A549 (cell line): ENCODE results near the gene ANGPT4. TPM values are rescaled to one million over a fixed set of nuclear protein-coding genes. Genes with fewer than 3 reads are reported as not detected.
A peak's percentile ranks its signal among the peaks of the same experiment; 100 is the strongest.

Experiments used
- ATAC-seq, 2 experiments: fragments of 200-7000 bp in 1 of 2; fragments of >200 bp in 1 of 2; cut with Nextera tagmentation in 1 of 2; cut with Tn5 transposase in 1 of 2; 3 replicates each; pipeline versions ENCODE4 v1.8.0 to v1.9.1; 2018 to 2020; ENCODE audit warnings: mild to moderate bottlenecking in 1 of 2, moderate library complexity in 1 of 2
- CTCF ChIA-PET: fragments of 300-600 bp; sonication (Branson Sonifier 250); formaldehyde crosslinking; extraction: SDS; loops from one replicate; lab custom pipeline; 2021; ENCODE audit warnings: antibody characterized with exemption, inconsistent platforms; lab: Yijun Ruan, JAX
- POLR2A ChIA-PET: fragments of 350-600 bp; formaldehyde crosslinking; extraction: SDS; loops from one replicate; lab custom pipeline; 2021; ENCODE audit warnings: antibody characterized with exemption, inconsistent platforms; lab: Yijun Ruan, JAX
- DNase-seq, 2 experiments: peaks; one replicate each; pipeline versions ENCODE4 v3.0.0 to v3.0.0-alpha.2; 2011 to 2016; ENCODE audit warnings: low read depth in 1 of 2, low spot score in 1 of 2
- FAIRE-seq: peaks from 2 replicates; lab custom pipeline; 2011; peaks lifted over from hg19 to GRCh38; lab: Jason Lieb, UNC
- H3K27ac ChIP-seq, 2 experiments: fragments of >200 bp; sonication (Bioruptor Twin); formaldehyde crosslinking; 3 replicates each; pipeline ENCODE4 v1.5.1; 2016 to 2017
- H3K4me1 ChIP-seq: fragments of >200 bp; sonication (Bioruptor Twin); formaldehyde crosslinking; 3 replicates; pipeline ENCODE4 v1.6.1; 2016
- H3K4me2 ChIP-seq: fragments of >200 bp; sonication (Bioruptor Twin); formaldehyde crosslinking; 3 replicates; pipeline ENCODE4 v1.6.1; 2016
- H3K4me3 ChIP-seq: fragments of >200 bp; sonication (Bioruptor Twin); formaldehyde crosslinking; 3 replicates; pipeline ENCODE4 v1.5.1; 2016
- H3K9me3 ChIP-seq: fragments of >200 bp; sonication (Bioruptor Twin); formaldehyde crosslinking; 3 replicates; pipeline ENCODE4 v1.6.1; 2016
- CBX8 ChIP-seq: fragments of 200-600 bp; sonication (generic); IDR thresholded peaks from 2 replicates; pipeline ENCODE4 v1.6.1; 2016
- CHD2 ChIP-seq: fragments of 150-350 bp; IDR thresholded peaks from 2 replicates; pipeline ENCODE4 v1.6.1; 2014; ENCODE audit warnings: low read length; ENCODE audit not compliant: partially characterized antibody
- CHD4 ChIP-seq: fragments of 200-600 bp; sonication (generic); IDR thresholded peaks from 2 replicates; pipeline ENCODE4 v1.6.1; 2016; ENCODE audit warnings: antibody characterized with exemption, mild to moderate bottlenecking, borderline replicate concordance
- HOXA7 ChIP-seq: fragments of 250-450 bp; sonication (Bioruptor Pico); IDR thresholded peaks from 2 replicates; pipeline ENCODE4 v1.5.0; 2020; ENCODE audit warnings: mild to moderate bottlenecking, moderate library complexity
- KDM1A ChIP-seq: fragments of 200-600 bp; sonication (generic); IDR thresholded peaks from 2 replicates; pipeline ENCODE4 v1.6.1; 2016; ENCODE audit warnings: low read depth, mild to moderate bottlenecking
- MAFK ChIP-seq: fragments of 450-650 bp; IDR thresholded peaks from 2 replicates; pipeline ENCODE4 v1.6.1; 2014; ENCODE audit not compliant: partially characterized antibody
- MAZ ChIP-seq: fragments of 150-350 bp; IDR thresholded peaks from 2 replicates; pipeline ENCODE4 v1.6.1; 2014; ENCODE audit warnings: antibody characterized with exemption, low read depth, low read length, borderline replicate concordance
- MYC ChIP-seq: IDR thresholded peaks from 2 replicates; pipeline ENCODE4 v1.6.1; 2012; ENCODE audit warnings: mild to moderate bottlenecking, inconsistent platforms, low read length, improper control_type of control experiment, borderline replicate concordance
- NR3C1 ChIP-seq: fragments of >200 bp; sonication (Bioruptor Twin); formaldehyde crosslinking; IDR thresholded peaks from 3 replicates; pipeline ENCODE4 v1.6.1; 2017
- POLR2A ChIP-seq: IDR thresholded peaks from 2 replicates; pipeline ENCODE4 v1.6.1; 2012; ENCODE audit warnings: mild to moderate bottlenecking, low read length
- RAD21 ChIP-seq, 2 experiments: fragments of >200 bp in 1 of 2; sonication (Bioruptor Twin) in 1 of 2; formaldehyde crosslinking in 1 of 2; IDR thresholded peaks in 1 of 2; conservative IDR thresholded peaks in 1 of 2; 2 replicates in 1 of 2; 3 replicates in 1 of 2; pipeline ENCODE4 v1.6.1; 2012 to 2018; ENCODE audit warnings: inconsistent platforms in 1 of 2
- RNF2 ChIP-seq: fragments of 200-600 bp; sonication (generic); IDR thresholded peaks from 2 replicates; pipeline ENCODE4 v1.6.1; 2016; ENCODE audit warnings: low read depth, mild to moderate bottlenecking, antibody characterized with exemption, moderate library complexity, borderline replicate concordance
- ZNF302 ChIP-seq: fragments of 250-450 bp; sonication (Bioruptor Pico); IDR thresholded peaks from 2 replicates; pipeline ENCODE4 v1.9.0; 2021; ENCODE audit warnings: inconsistent platforms, mild to moderate bottlenecking, moderate library complexity
- WGBS: methylation state at CpG from one replicate; pipeline ENCODE4 v1.1.6; 2017; ENCODE audit errors: missing lambda C conversion rate; 5-methylcytosine and 5-hydroxymethylcytosine counted together
- polyA plus RNA-seq, 4 experiments: library from polyadenylated mRNA; depleted of rRNA in 3 of 4; stranded (reverse); fragments of >200 nt; fragmentation: RNase III in 1 of 4; extraction: RNeasy Plus Mini Kit Qiagen cat#74134 plus additional on column Dnase treatment in 1 of 4; gene quantifications; 2 replicates in 3 of 4; 3 replicates in 1 of 4; pipeline ENCODE4 v1.2.3, GENCODE V29; 2011 to 2017
- TF ChIP-seq, protein P1 (sequence below): fragments of >200 bp; sonication (Bioruptor Twin); formaldehyde crosslinking; IDR thresholded peaks from 3 replicates; pipeline ENCODE4 v1.6.1; 2016
- TF ChIP-seq, protein P2 (sequence below): fragments of 250-450 bp; sonication (Bioruptor Pico); IDR thresholded peaks from 2 replicates; pipeline ENCODE4 v1.5.0; 2021; ENCODE audit warnings: mild to moderate bottlenecking, moderate library complexity, borderline replicate concordance
- TF ChIP-seq, protein P3 (sequence below): fragments of 200-600 bp; sonication (generic); IDR thresholded peaks from 2 replicates; pipeline ENCODE4 v1.6.1; 2016; ENCODE audit warnings: antibody characterized with exemption, mild to moderate bottlenecking, moderate library complexity

ANGPT4 gene
- polyA plus RNA-seq, 2 of the 4 experiments (the other 2 are of a cell fraction) = 0.04 TPM; not detected in 1

- 42% methylated on average over 5 of the region's 5 CpGs for WGBS
- Histone ChIP-seq H3K4me2 (no peak overlapping the region), H3K4me3 (no peak overlapping the region), H3K27ac (no peak overlapping the region), H3K9me3 (no peaks in the 10 kb centered on the region), H3K4me1 (no peaks in the 10 kb centered on the region)
- TF ChIP-seq CBX8 (no peak), MAZ (no peak), MYC (no peak), MAFK (no peak)
- TF ChIP-seq, protein P1, sequence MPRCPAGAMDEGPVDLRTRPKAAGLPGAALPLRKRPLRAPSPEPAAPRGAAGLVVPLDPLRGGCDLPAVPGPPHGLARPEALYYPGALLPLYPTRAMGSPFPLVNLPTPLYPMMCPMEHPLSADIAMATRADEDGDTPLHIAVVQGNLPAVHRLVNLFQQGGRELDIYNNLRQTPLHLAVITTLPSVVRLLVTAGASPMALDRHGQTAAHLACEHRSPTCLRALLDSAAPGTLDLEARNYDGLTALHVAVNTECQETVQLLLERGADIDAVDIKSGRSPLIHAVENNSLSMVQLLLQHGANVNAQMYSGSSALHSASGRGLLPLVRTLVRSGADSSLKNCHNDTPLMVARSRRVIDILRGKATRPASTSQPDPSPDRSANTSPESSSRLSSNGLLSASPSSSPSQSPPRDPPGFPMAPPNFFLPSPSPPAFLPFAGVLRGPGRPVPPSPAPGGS = no peak
- DNase-seq (no peak), FAIRE-seq (no peak), ATAC-seq (no peak)
- ChIA-PET CTCF (interaction anchor here (2.3 to 7.6 kb wide), 4 partner anchors 12 to 67 kb away, joined by 6 to 48 read pairs (median 10); no protein-coding TSS in a partner anchor), POLR2A (no interaction called here)
Measured at GRCh38 chr20:889106-889505, 27.0 kb downstream of the ANGPT4 start.

GRCh38 chr20:888057-888456 lies 28.1 kb downstream of the ANGPT4 start:
- WGBS = 54% methylated on average over 2 of the region's 2 CpGs
- Histone ChIP-seq H3K4me1 (no peaks in the 10 kb centered on the region), H3K4me3 (no peak overlapping the region), H3K27ac (no peak overlapping the region), H3K4me2 (no peak overlapping the region), H3K9me3 (no peaks in the 10 kb centered on the region)
- ChIA-PET CTCF (interaction anchor here (0.9 to 7.6 kb wide), 8 partner anchors 11 to 133 kb away, joined by 3 to 48 read pairs (median 5); no protein-coding TSS in a partner anchor), POLR2A (no interaction called here)
- ATAC-seq = no peak
- no peak for FAIRE-seq
- TF ChIP-seq KDM1A (no peak), MYC (no peak), NR3C1 (no peak), CHD4 (no peak)
- TF ChIP-seq, protein P1 = no peak
- TF ChIP-seq, all 56 proteins: peak for 0
- no peak for DNase-seq

DNA sequence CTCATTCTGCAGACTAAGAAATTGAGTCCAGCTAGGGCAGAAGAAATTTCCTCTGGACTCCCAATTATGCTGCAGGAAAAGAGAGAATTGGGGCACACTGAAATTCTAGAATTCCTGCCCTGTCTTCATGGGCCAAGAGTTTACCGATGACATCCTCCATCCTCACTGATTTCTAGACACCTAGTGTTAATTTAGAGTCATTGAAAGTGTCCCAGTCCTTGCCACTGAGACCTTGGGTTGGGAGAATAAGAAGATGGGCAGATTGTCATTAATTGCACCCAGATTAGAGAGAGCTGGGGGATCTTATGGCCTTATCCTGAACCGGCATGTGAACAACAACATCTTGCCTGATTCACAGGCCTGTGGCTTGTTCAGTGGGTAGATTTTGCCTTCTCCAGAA lies 29.0 kb downstream of the ANGPT4 start:
- no peak overlapping the region for H3K27ac ChIP-seq
- no peak for FAIRE-seq
- peaks cover 4% of the 10 kb centered on the region for H3K4me1 ChIP-seq
- WGBS = 72% methylated on average over 2 of the region's 2 CpGs
- POLR2A ChIA-PET = no interaction called here
- peak in 1 of 2 experiments; percentile 28 for DNase-seq
- ATAC-seq = 0 out of 6 replicates have a peak, but pooled peaks of 1 of the 2 experiments have one; percentile 21
- no peak for TF ChIP-seq CHD2
- no peak for TF ChIP-seq RAD21 (conservative IDR thresholded peaks at IDR 0.05 in 1 of 2, IDR thresholded peaks at IDR 0.05 in 1 of 2)
- no peak for TF ChIP-seq MYC
- TF ChIP-seq, protein P2, sequence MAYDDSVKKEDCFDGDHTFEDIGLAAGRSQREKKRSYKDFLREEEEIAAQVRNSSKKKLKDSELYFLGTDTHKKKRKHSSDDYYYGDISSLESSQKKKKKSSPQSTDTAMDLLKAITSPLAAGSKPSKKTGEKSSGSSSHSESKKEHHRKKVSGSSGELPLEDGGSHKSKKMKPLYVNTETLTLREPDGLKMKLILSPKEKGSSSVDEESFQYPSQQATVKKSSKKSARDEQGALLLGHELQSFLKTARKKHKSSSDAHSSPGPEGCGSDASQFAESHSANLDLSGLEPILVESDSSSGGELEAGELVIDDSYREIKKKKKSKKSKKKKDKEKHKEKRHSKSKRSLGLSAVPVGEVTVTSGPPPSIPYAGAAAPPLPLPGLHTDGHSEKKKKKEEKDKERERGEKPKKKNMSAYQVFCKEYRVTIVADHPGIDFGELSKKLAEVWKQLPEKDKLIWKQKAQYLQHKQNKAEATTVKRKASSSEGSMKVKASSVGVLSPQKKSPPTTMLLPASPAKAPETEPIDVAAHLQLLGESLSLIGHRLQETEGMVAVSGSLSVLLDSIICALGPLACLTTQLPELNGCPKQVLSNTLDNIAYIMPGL (CRISPR knock-in tag) = no peak
- TF ChIP-seq, protein P1 = no peak
- no peak for TF ChIP-seq ZNF302 (CRISPR knock-in tag)
- TF ChIP-seq, protein P3, sequence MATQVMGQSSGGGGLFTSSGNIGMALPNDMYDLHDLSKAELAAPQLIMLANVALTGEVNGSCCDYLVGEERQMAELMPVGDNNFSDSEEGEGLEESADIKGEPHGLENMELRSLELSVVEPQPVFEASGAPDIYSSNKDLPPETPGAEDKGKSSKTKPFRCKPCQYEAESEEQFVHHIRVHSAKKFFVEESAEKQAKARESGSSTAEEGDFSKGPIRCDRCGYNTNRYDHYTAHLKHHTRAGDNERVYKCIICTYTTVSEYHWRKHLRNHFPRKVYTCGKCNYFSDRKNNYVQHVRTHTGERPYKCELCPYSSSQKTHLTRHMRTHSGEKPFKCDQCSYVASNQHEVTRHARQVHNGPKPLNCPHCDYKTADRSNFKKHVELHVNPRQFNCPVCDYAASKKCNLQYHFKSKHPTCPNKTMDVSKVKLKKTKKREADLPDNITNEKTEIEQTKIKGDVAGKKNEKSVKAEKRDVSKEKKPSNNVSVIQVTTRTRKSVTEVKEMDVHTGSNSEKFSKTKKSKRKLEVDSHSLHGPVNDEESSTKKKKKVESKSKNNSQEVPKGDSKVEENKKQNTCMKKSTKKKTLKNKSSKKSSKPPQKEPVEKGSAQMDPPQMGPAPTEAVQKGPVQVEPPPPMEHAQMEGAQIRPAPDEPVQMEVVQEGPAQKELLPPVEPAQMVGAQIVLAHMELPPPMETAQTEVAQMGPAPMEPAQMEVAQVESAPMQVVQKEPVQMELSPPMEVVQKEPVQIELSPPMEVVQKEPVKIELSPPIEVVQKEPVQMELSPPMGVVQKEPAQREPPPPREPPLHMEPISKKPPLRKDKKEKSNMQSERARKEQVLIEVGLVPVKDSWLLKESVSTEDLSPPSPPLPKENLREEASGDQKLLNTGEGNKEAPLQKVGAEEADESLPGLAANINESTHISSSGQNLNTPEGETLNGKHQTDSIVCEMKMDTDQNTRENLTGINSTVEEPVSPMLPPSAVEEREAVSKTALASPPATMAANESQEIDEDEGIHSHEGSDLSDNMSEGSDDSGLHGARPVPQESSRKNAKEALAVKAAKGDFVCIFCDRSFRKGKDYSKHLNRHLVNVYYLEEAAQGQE = no peak
- no peak for TF ChIP-seq RNF2
- TF ChIP-seq HOXA7 (CRISPR knock-in tag) = no peak
- no peak for TF ChIP-seq POLR2A
- TF ChIP-seq, all 56 proteins: peak for 0
- CTCF ChIA-PET = interaction anchor here (0.6 to 2.9 kb wide), 7 partner anchors 11 to 134 kb away, joined by 3 to 12 read pairs (median 4); no protein-coding TSS in a partner anchor
- Histone ChIP-seq H3K4me3 (no peak overlapping the region), H3K4me2 (no peak overlapping the region), H3K9me3 (no peaks in the 10 kb centered on the region)
